ENCODE results near the gene SLF2. TPM values are rescaled to one million over a fixed set of nuclear protein-coding genes. Genes with fewer than 3 reads are reported as not detected.

Gene SLF2
- total RNA-seq, 1 donor from 2014 or later, result 16.4 TPM

- H3K27ac ChIP-seq (replicated peaks), result no peak overlapping the region
- intact Hi-C loops (cut with micrococcal nuclease), result no loop called here
- no peaks in the 10 kb centered on the region for H3K4me1 ChIP-seq
- no peak for DNase-seq
- H3K36me3 ChIP-seq, result peaks cover 96% of the 10 kb centered on the region
- H3K4me3 ChIP-seq, result no peak overlapping the region
- H3K27me3 ChIP-seq (ENCODE audit: low read depth), result no peaks in the 10 kb centered on the region
- no peak for TF ChIP-seq CTCF (IDR thresholded peaks at IDR 0.05; ENCODE audit: borderline replicate concordance)
- H3K9me3 ChIP-seq (replicated peaks), result no peaks in the 10 kb centered on the region
These were observed 47.5 kb downstream of the SLF2 start for GRCh38 chr10:100960251-100960650.

- TF ChIP-seq CTCF (IDR thresholded peaks at IDR 0.05; ENCODE audit: borderline replicate concordance), result no peak
- Histone ChIP-seq H3K27ac (replicated peaks) (no peak overlapping the region), H3K27me3 (ENCODE audit: low read depth) (no peaks in the 10 kb centered on the region), H3K4me1 (no peaks in the 10 kb centered on the region), H3K36me3 (peaks cover 84% of the 10 kb centered on the region), H3K4me3 (no peak overlapping the region), H3K9me3 (replicated peaks) (no peaks in the 10 kb centered on the region)
- DNase-seq, result no peak
- intact Hi-C loops (cut with micrococcal nuclease), result no loop called here
These were observed 49.8 kb downstream of the SLF2 start for GRCh38 chr10:100962351-100963080.

DNA sequence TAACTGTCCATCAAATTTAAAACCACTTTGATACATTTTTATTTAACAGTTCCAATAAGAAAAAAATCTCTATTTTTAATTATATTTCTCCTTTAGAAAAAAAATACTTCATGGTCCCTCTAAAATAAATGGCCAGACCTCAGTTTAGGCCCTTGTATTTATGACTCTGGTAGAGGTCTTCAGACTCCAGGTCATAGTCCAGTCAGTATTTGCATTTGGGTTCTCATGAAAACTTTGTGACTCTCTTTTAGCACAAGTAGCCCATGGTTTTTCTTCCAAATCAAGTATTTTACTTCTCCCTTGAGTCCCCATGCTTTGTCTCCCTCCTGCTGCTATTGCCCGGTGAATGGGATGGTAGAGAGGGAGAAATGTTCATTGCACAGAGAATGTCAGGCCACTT is 51.1 kb downstream of the SLF2 start:
- no peak overlapping the region for H3K27ac ChIP-seq (replicated peaks)
- H3K9me3 ChIP-seq (replicated peaks), result no peaks in the 10 kb centered on the region
- no peak for DNase-seq
- peaks cover 71% of the 10 kb centered on the region for H3K36me3 ChIP-seq
- no peaks in the 10 kb centered on the region for H3K27me3 ChIP-seq (ENCODE audit: low read depth)
- intact Hi-C loops (cut with micrococcal nuclease), result no loop called here
- no peak for TF ChIP-seq CTCF (IDR thresholded peaks at IDR 0.05; ENCODE audit: borderline replicate concordance)
- no peak overlapping the region for H3K4me3 ChIP-seq
- peaks cover 5% of the 10 kb centered on the region for H3K4me1 ChIP-seq

GRCh38 chr10:100965820-100966219 is 53.1 kb downstream of the SLF2 start:
- TF ChIP-seq CTCF (IDR thresholded peaks at IDR 0.05; ENCODE audit: borderline replicate concordance), result no peak
- no peak for DNase-seq
- Histone ChIP-seq H3K4me3 (no peak overlapping the region), H3K27me3 (ENCODE audit: low read depth) (no peaks in the 10 kb centered on the region), H3K36me3 (peaks cover 51% of the 10 kb centered on the region), H3K27ac (replicated peaks) (no peak overlapping the region), H3K4me1 (peaks cover 17% of the 10 kb centered on the region), H3K9me3 (replicated peaks) (no peaks in the 10 kb centered on the region)
- intact Hi-C loops (cut with micrococcal nuclease), result no loop called here

DNA sequence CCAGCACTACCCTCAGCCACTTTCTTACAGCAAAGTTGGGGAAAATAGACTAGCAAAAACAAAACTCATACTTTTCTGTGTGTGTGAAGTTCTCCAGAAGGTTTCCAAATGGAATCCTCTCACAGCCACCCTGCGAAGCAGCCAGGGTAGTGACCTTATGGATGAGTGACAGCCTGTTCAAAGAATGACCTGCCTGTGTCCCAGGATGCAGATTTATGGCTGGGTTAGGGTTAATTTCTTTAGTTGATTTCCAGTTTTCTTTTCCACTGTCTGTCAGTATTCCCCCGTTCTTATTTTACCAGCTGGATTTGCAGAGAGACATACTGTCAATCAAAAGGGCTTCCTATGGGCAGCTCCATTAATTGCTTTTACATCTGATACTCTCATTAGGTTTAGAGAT is 54.1 kb downstream of the SLF2 start:
- Histone ChIP-seq H3K27ac (replicated peaks) (no peak overlapping the region), H3K27me3 (ENCODE audit: low read depth) (no peaks in the 10 kb centered on the region), H3K4me1 (peaks cover 17% of the 10 kb centered on the region), H3K9me3 (replicated peaks) (no peaks in the 10 kb centered on the region), H3K4me3 (no peak overlapping the region), H3K36me3 (peaks cover 41% of the 10 kb centered on the region)
- TF ChIP-seq CTCF (IDR thresholded peaks at IDR 0.05; ENCODE audit: borderline replicate concordance), result no peak
- intact Hi-C loops (cut with micrococcal nuclease), result no loop called here
- no peak for DNase-seq

Measured in left ventricle myocardium inferior (tissue), 1 donor.